ENCODE data around the gene SOCS6. TPM values are rescaled to one million over a fixed set of nuclear protein-coding genes. Genes with fewer than 3 reads are reported as not detected.

Gene SOCS6
- total RNA-seq, 4 donors from 2014 or later = 16.3 to 26.5 (median 18.5) TPM

GRCh38 chr18:70376914-70377258 is 88.0 kb downstream of the SOCS6 start:
- TF ChIP-seq CTCF (IDR thresholded peaks at IDR 0.05) = no peak
- no peak for TF ChIP-seq POLR2A (IDR thresholded peaks at IDR 0.05)
- no peak for TF ChIP-seq POLR2AphosphoS5 (IDR thresholded peaks at IDR 0.05)
- no peak for TF ChIP-seq EP300 (IDR thresholded peaks at IDR 0.05)
- WGBS = 77% methylated on average over 4 of the region's 4 CpGs
- H3K27ac ChIP-seq = no peak overlapping the region
- no peak overlapping the region for H3K4me3 ChIP-seq
- no peaks in the 10 kb centered on the region for H3K36me3 ChIP-seq
- H3K9me3 ChIP-seq = no peaks in the 10 kb centered on the region
- no peaks in the 10 kb centered on the region for H3K27me3 ChIP-seq
- H3K4me1 ChIP-seq = peaks cover 4% of the 10 kb centered on the region
- DNase-seq (ENCODE audit: low spot score in 2 of 2) = no peak

- Histone ChIP-seq H3K4me1 (peaks cover 4% of the 10 kb centered on the region), H3K4me3 (no peak overlapping the region), H3K27ac (no peak overlapping the region), H3K9me3 (no peaks in the 10 kb centered on the region), H3K36me3 (no peaks in the 10 kb centered on the region), H3K27me3 (no peaks in the 10 kb centered on the region)
- DNase-seq (ENCODE audit: low spot score in 2 of 2) = no peak
- TF ChIP-seq CTCF (IDR thresholded peaks at IDR 0.05) (no peak), POLR2AphosphoS5 (IDR thresholded peaks at IDR 0.05) (no peak), EP300 (IDR thresholded peaks at IDR 0.05) (no peak), POLR2A (IDR thresholded peaks at IDR 0.05) (no peak)
- WGBS = 49% methylated on average over 8 of the region's 8 CpGs
These were observed 88.5 kb downstream of the SOCS6 start for GRCh38 chr18:70377317-70377799.

- no peaks in the 10 kb centered on the region for H3K27me3 ChIP-seq
- H3K4me3 ChIP-seq = no peak overlapping the region
- H3K36me3 ChIP-seq = no peaks in the 10 kb centered on the region
- no peak overlapping the region for H3K27ac ChIP-seq
- no peak for DNase-seq (ENCODE audit: low spot score in 2 of 2)
- 69% methylated on average over 13 of the region's 13 CpGs for WGBS
- TF ChIP-seq CTCF (IDR thresholded peaks at IDR 0.05) (no peak), POLR2A (IDR thresholded peaks at IDR 0.05) (no peak), EP300 (IDR thresholded peaks at IDR 0.05) (no peak), POLR2AphosphoS5 (IDR thresholded peaks at IDR 0.05) (no peak)
- no peaks in the 10 kb centered on the region for H3K4me1 ChIP-seq
- H3K9me3 ChIP-seq = no peaks in the 10 kb centered on the region
These were observed 89.2 kb downstream of the SOCS6 start for GRCh38 chr18:70377857-70378701.

Other genes starting within 250 kb of the SOCS6 start
- gene RTTN, start 83.4 kb upstream of the SOCS6 start, total RNA-seq = 10 to 100 TPM in 2 of 4 donors, 1 to 10 TPM in 2; 8.4 to 26.1 (median 12.5) TPM